Activated CD4-positive, alpha-beta memory T cell treated with anti-CD3 and anti-CD28 coated beads, Interleukin-2, amount 10 ng/mL, durations not matched to agents 7 days and 5 days (primary cell): ENCODE data around the gene CCNB2. TPM values are rescaled to one million over a fixed set of nuclear protein-coding genes. Genes with fewer than 3 reads are reported as not detected.
"Not testable (repeated sequence)": the region's sequence is repeated elsewhere in the genome, so short reads cannot be mapped to it uniquely, and the experiment has no call there.

ENCODE experiments used
- CTCF ChIA-PET: fragments of 350-600 bp; sonication (Branson Sonifier 250); formaldehyde crosslinking; loops from one replicate; lab custom pipeline; 2021; ENCODE audit warnings: antibody characterized with exemption, inconsistent platforms; lab: Charles Lee
- POLR2A ChIA-PET: fragments of 350-600 bp; sonication (Branson Sonifier 250); formaldehyde crosslinking; loops from one replicate; lab custom pipeline; 2021; ENCODE audit warnings: antibody characterized with exemption; lab: Charles Lee
- DNase-seq: peaks from one replicate; pipeline ENCODE4 v3.0.0-alpha.2; 2020
- H3K27ac Mint-ChIP-seq: one replicate; pipeline ENCODE4 v1.8.0; 2021; ENCODE audit warnings: mild to moderate bottlenecking, mixed read lengths
- H3K27me3 Mint-ChIP-seq: one replicate; pipeline ENCODE4 v1.8.0; 2021; ENCODE audit warnings: mixed read lengths
- H3K36me3 Mint-ChIP-seq: one replicate; pipeline ENCODE4 v1.8.0; 2021; ENCODE audit warnings: low read depth, mixed read lengths
- H3K4me1 Mint-ChIP-seq: one replicate; pipeline ENCODE4 v1.8.0; 2021; ENCODE audit warnings: mixed read lengths
- H3K4me3 Mint-ChIP-seq: one replicate; pipeline ENCODE4 v1.8.0; 2021; ENCODE audit warnings: mild to moderate bottlenecking, mixed read lengths
- H3K9me3 Mint-ChIP-seq: one replicate; pipeline ENCODE4 v1.8.0; 2021; ENCODE audit warnings: mixed read lengths
- total RNA-seq, 2 experiments: library from RNA; stranded (reverse); gene quantifications; one replicate each; pipeline ENCODE4 v1.2.3, GENCODE V29; 2021

Gene CCNB2
- total RNA-seq, 2 experiments from 2014 or later: 92.5 to 96.3 TPM

DNA sequence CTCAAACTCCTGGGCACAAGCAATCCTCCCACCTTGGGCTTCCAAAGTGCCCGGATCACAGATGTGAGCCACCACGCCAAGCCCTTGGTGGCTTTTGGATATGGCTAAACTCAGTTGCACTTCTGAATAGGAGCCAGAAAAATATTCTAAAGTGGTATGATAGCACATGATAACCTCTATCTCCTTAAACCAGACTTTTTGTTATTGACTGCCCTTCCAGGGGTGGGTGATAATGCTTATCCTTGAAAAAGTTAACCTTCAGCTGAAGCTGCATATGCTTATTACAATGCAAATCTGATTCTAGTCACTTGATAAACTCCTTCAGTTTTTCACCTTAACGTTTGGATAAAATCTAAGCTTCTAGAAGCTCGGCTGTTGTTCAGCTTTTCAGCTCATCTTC, 6.3 kb downstream of the CCNB2 start:
- no peak for DNase-seq
- peaks cover 33% of the 10 kb centered on the region for H3K4me1 Mint-ChIP-seq
- no peak overlapping the region for H3K4me3 Mint-ChIP-seq
- H3K36me3 Mint-ChIP-seq: peaks cover 79% of the 10 kb centered on the region
- no peaks in the 10 kb centered on the region for H3K27me3 Mint-ChIP-seq
- ChIA-PET CTCF (interaction anchor here (0.7 to 1.1 kb wide), 2 partner anchors 11 to 382 kb away, joined by 3 to 4 read pairs; no protein-coding TSS in a partner anchor), POLR2A (interaction anchor here (1.0 to 1.1 kb wide), 2 partner anchors 16 to 28 kb away, joined by 3 read pairs; no protein-coding TSS in a partner anchor)
- H3K9me3 Mint-ChIP-seq: no peaks in the 10 kb centered on the region
- no peak overlapping the region for H3K27ac Mint-ChIP-seq

GRCh38 chr15:59115047-59115446, 10.1 kb downstream of the CCNB2 start:
- no peak overlapping the region for H3K4me3 Mint-ChIP-seq
- H3K27ac Mint-ChIP-seq: no peak overlapping the region
- no peak for DNase-seq
- ChIA-PET CTCF (no interaction called here), POLR2A (interaction anchor here (1.7 kb wide), 1 partner anchor 127 kb away, joined by 5 read pairs; the partner anchor contains the start of gene RNF111)
- H3K36me3 Mint-ChIP-seq: peaks cover 82% of the 10 kb centered on the region
- H3K9me3 Mint-ChIP-seq: no peaks in the 10 kb centered on the region
- no peaks in the 10 kb centered on the region for H3K27me3 Mint-ChIP-seq
- peaks cover 8% of the 10 kb centered on the region for H3K4me1 Mint-ChIP-seq

GRCh38 chr15:59116141-59116540, 11.2 kb downstream of the CCNB2 start:
- CTCF ChIA-PET: no interaction called here
- Mint-ChIP-seq H3K9me3 (no peaks in the 10 kb centered on the region), H3K27ac (no peak overlapping the region), H3K36me3 (peaks cover 79% of the 10 kb centered on the region), H3K4me3 (no peak overlapping the region), H3K4me1 (peaks cover 7% of the 10 kb centered on the region), H3K27me3 (no peaks in the 10 kb centered on the region)
- DNase-seq: no peak
- POLR2A ChIA-PET: interaction anchor here (0.8 to 1.7 kb wide), 2 partner anchors 128 to 142 kb away, joined by 3 to 5 read pairs; partner anchors contain the start of gene RNF111

DNA sequence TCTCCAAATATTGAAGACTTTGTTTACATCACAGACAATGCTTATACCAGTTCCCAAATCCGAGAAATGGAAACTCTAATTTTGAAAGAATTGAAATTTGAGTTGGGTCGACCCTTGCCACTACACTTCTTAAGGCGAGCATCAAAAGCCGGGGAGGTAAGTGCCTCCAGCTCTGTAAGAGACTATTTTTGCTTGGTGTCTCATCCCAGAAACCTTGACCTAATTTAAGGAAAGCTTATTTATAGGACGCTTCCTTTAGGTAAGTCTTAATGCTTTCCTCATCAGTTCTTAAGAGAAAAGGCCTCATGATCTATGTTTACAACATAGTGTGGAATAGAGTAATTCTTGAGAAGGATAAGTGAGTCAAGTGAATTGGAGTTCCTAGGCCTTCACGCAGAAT, 11.8 kb downstream of the CCNB2 start:
- POLR2A ChIA-PET: interaction anchor here (0.8 to 1.7 kb wide), 3 partner anchors 12 to 143 kb away, joined by 3 to 5 read pairs (median 4); partner anchors contain the start of genes CCNB2 and RNF111
- no peak for DNase-seq
- H3K27me3 Mint-ChIP-seq: no peaks in the 10 kb centered on the region
- CTCF ChIA-PET: no interaction called here
- no peak overlapping the region for H3K27ac Mint-ChIP-seq
- no peak overlapping the region for H3K4me3 Mint-ChIP-seq
- no peaks in the 10 kb centered on the region for H3K9me3 Mint-ChIP-seq
- peaks cover 77% of the 10 kb centered on the region for H3K36me3 Mint-ChIP-seq
- peaks cover 4% of the 10 kb centered on the region for H3K4me1 Mint-ChIP-seq

GRCh38 chr15:59119625-59120024, 14.7 kb downstream of the CCNB2 start:
- no peaks in the 10 kb centered on the region for H3K9me3 Mint-ChIP-seq
- ChIA-PET CTCF (interaction anchor here (0.7 kb wide), 1 partner anchor 413 kb away, joined by 3 read pairs; no protein-coding TSS in a partner anchor), POLR2A (interaction anchor here (0.6 to 1.6 kb wide), 2 partner anchors 14 to 19 kb away, joined by 3 to 4 read pairs; no protein-coding TSS in a partner anchor)
- H3K27me3 Mint-ChIP-seq: no peaks in the 10 kb centered on the region
- H3K4me3 Mint-ChIP-seq: no peak overlapping the region
- no peak for DNase-seq
- H3K4me1 Mint-ChIP-seq: peaks cover 2% of the 10 kb centered on the region
- H3K36me3 Mint-ChIP-seq: peaks cover 77% of the 10 kb centered on the region
- H3K27ac Mint-ChIP-seq: no peak overlapping the region

GRCh38 chr15:59120937-59121336, 16.0 kb downstream of the CCNB2 start:
- CTCF ChIA-PET: no interaction called here
- Mint-ChIP-seq H3K4me1 (peaks cover 2% of the 10 kb centered on the region), H3K9me3 (peaks cover 3% of the 10 kb centered on the region), H3K36me3 (peaks cover 77% of the 10 kb centered on the region), H3K27ac (no peak overlapping the region), H3K4me3 (no peak overlapping the region), H3K27me3 (no peaks in the 10 kb centered on the region)
- DNase-seq: no peak
- POLR2A ChIA-PET: interaction anchor here (1.6 kb wide), 1 partner anchor 12 kb away, joined by 4 read pairs; no protein-coding TSS in a partner anchor

GRCh38 chr15:59124261-59124660, 19.3 kb downstream of the CCNB2 start:
- Mint-ChIP-seq H3K4me1 (peaks cover 16% of the 10 kb centered on the region), H3K36me3 (peaks cover 81% of the 10 kb centered on the region), H3K4me3 (no peak overlapping the region), H3K27me3 (no peaks in the 10 kb centered on the region), H3K27ac (peak overlapping the region; percentile 21), H3K9me3 (peaks cover 15% of the 10 kb centered on the region)
- no peak for DNase-seq
- ChIA-PET CTCF (interaction anchor here (1.7 kb wide), 1 partner anchor 26 kb away, joined by 4 read pairs; no protein-coding TSS in a partner anchor), POLR2A (no interaction called here)

DNA sequence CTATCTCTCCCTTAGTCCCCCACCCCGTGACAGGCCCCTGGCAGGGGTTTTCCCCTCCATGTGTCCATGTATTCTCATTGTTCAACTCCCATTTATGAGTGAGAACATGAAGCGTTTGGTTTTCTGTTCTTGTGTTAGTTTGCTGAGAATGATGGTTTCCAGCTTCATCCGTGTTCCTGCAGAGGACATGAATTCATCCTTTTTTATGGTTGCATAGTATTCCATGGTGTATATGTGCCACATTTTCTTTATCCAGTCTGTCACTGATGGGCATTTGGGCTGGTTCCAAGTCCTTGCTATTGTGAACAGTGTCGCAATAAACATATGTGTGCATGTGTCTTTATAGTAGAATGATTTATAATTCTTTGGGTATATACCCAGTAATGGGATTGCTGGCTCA, 20.7 kb downstream of the CCNB2 start:
- DNase-seq, H3K4me3 Mint-ChIP-seq, CTCF ChIA-PET, H3K27ac Mint-ChIP-seq, POLR2A ChIA-PET, H3K27me3 Mint-ChIP-seq: not testable (repeated sequence)
- Mint-ChIP-seq H3K36me3 (peaks cover 88% of the 10 kb centered on the region), H3K4me1 (peaks cover 16% of the 10 kb centered on the region), H3K9me3 (peaks cover 26% of the 10 kb centered on the region)

GRCh38 chr15:59127255-59127654, 22.3 kb downstream of the CCNB2 start:
- H3K4me3 Mint-ChIP-seq, H3K27ac Mint-ChIP-seq, DNase-seq, H3K27me3 Mint-ChIP-seq, CTCF ChIA-PET: not testable (repeated sequence)
- peaks cover 26% of the 10 kb centered on the region for H3K9me3 Mint-ChIP-seq
- H3K36me3 Mint-ChIP-seq: peaks cover 96% of the 10 kb centered on the region
- POLR2A ChIA-PET: interaction anchor here (1.0 to 1.1 kb wide), 2 partner anchors 8 to 15 kb away, joined by 3 read pairs; no protein-coding TSS in a partner anchor
- H3K4me1 Mint-ChIP-seq: peaks cover 13% of the 10 kb centered on the region

DNA sequence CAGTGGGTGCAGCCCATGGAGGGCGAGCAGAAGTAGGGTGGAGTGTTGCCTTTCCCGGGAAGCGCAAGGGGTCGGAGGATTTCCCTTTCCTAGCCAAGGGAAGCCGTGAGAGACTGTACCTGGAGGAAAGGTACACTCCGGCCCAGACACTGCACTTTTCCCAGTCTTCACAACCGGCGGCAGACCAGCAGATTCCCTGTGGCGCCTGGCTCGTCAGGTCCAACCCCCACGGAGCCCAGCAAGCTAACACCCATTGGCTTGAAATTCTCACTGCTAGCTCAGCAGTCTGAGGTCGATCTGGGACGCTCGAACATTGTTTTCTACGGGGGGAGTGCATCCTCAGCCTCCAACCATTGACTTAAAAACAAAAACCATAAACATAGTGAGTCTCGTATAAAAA, 26.5 kb downstream of the CCNB2 start:
- DNase-seq: no peak
- no peak overlapping the region for H3K27ac Mint-ChIP-seq
- peaks cover 15% of the 10 kb centered on the region for H3K4me1 Mint-ChIP-seq
- H3K9me3 Mint-ChIP-seq: peaks cover 23% of the 10 kb centered on the region
- H3K27me3 Mint-ChIP-seq: no peaks in the 10 kb centered on the region
- no peak overlapping the region for H3K4me3 Mint-ChIP-seq
- peaks cover 93% of the 10 kb centered on the region for H3K36me3 Mint-ChIP-seq
- ChIA-PET CTCF (no interaction called here), POLR2A (no interaction called here)

DNA sequence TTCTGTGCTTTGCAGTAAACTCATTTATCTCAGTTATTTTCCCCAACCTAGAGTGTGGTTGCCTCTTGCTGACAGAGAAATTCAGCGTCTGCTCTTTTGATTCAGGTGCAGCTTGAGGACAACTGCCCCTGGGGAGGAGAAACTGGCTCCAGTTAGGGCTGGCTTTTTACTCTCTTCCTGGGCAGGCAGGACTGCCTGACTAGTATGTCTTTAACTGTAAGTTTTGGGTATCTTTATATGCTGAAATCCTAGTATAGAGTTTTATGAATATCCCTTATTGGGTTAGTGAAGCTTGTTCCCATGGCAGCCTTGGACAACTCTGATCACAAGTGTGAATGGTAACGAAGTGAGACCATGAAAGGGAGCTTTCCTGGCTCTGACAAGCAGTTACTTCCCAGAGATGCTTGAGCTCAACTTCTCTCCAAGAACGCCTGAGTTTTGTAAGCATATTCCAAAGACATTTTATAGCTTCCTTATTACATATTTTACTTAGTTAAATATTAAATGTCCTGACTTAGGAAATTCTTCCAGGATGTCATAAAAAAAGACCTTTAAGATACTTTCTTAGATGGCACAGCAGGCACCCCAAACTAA, 27.1 kb downstream of the CCNB2 start:
- POLR2A ChIA-PET: no interaction called here
- Mint-ChIP-seq H3K27me3 (no peaks in the 10 kb centered on the region), H3K27ac (no peak overlapping the region), H3K9me3 (peaks cover 23% of the 10 kb centered on the region), H3K36me3 (peaks cover 91% of the 10 kb centered on the region), H3K4me3 (no peak overlapping the region), H3K4me1 (peaks cover 18% of the 10 kb centered on the region)
- CTCF ChIA-PET: interaction anchor here (0.6 kb wide), 1 partner anchor 878 kb away, joined by 3 read pairs; no protein-coding TSS in a partner anchor
- no peak for DNase-seq

- ChIA-PET CTCF (no interaction called here), POLR2A (interaction anchor here (1.0 to 1.2 kb wide), 2 partner anchors 11 to 14 kb away, joined by 3 to 4 read pairs; no protein-coding TSS in a partner anchor)
- Mint-ChIP-seq H3K9me3 (peaks cover 14% of the 10 kb centered on the region), H3K4me3 (no peak overlapping the region), H3K27ac (no peak overlapping the region), H3K4me1 (peaks cover 23% of the 10 kb centered on the region), H3K27me3 (no peaks in the 10 kb centered on the region), H3K36me3 (peaks cover 88% of the 10 kb centered on the region)
- no peak for DNase-seq
These were observed 29.0 kb downstream of the CCNB2 start for GRCh38 chr15:59133929-59134427.

DNA sequence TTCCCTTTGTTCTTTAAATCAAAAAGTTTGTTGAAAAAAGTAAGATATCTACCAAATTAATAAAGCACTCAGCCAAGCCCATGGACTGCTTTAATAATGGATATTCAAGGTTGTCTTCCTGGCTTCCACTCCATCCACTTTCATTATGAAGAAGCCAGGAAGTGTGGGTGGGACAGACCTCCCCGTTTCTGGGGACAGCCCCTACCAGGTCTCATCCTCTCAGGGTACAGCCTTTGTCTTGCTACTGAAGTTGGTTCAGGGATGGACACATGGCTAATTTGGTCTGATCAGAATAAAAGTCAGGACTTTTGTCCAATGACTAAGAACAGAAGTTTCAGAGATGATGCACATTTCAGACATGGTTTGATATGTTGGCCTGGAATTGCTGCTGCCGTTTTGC, 32.6 kb downstream of the CCNB2 start:
- ChIA-PET CTCF (interaction anchor here (0.8 to 2.3 kb wide), 13 partner anchors 28 to 910 kb away, joined by 3 to 27 read pairs (median 4); no protein-coding TSS in a partner anchor), POLR2A (interaction anchor here (1.2 kb wide), 1 partner anchor 158 kb away, joined by 7 read pairs; no protein-coding TSS in a partner anchor)
- Mint-ChIP-seq H3K36me3 (peaks cover 75% of the 10 kb centered on the region), H3K9me3 (no peaks in the 10 kb centered on the region), H3K4me3 (no peak overlapping the region), H3K4me1 (peaks cover 44% of the 10 kb centered on the region), H3K27me3 (no peaks in the 10 kb centered on the region), H3K27ac (peak overlapping the region; percentile 37)
- DNase-seq: no peak
